Stimulated activated CD4-positive, alpha-beta T cell treated with anti-CD3 and anti-CD28 coated beads, Interleukin-1b, Interleukin-23, amount 100 ng/mL, for 4 hours (primary cell): ENCODE results near the gene ATP10A.

Experiments
- DNase-seq, 2 donors: peaks; one replicate each; pipeline ENCODE4 v3.0.0-alpha.2; 2020; ENCODE audit warnings: low read depth in 2 of 2

Gene ATP10A

GRCh38 chr15:25679492-25679891 is 183.6 kb downstream of the ATP10A start:
- DNase-seq, result no peak

- DNase-seq, result no peak
These were observed 184.6 kb downstream of the ATP10A start for GRCh38 chr15:25678500-25678855.

- DNase-seq, result no peak
These were observed 185.2 kb downstream of the ATP10A start for GRCh38 chr15:25677719-25678499.

GRCh38 chr15:25676070-25676469 is 187.1 kb downstream of the ATP10A start:
- no peak for DNase-seq

- DNase-seq, result no peak
These were observed 187.7 kb downstream of the ATP10A start for GRCh38 chr15:25675396-25675795.

GRCh38 chr15:25674913-25675312 is 188.2 kb downstream of the ATP10A start:
- DNase-seq, result no peak

GRCh38 chr15:25673972-25674371 is 189.2 kb downstream of the ATP10A start:
- no peak for DNase-seq

- no peak for DNase-seq
These were observed 189.8 kb downstream of the ATP10A start for GRCh38 chr15:25673351-25673750.

GRCh38 chr15:25671132-25671531 is 192.0 kb downstream of the ATP10A start:
- no peak for DNase-seq

- DNase-seq, result no peak
These were observed 192.5 kb downstream of the ATP10A start for GRCh38 chr15:25670621-25671020.

- DNase-seq, result no peak
These were observed 193.0 kb downstream of the ATP10A start for GRCh38 chr15:25670025-25670554.

GRCh38 chr15:25668901-25669300 is 194.2 kb downstream of the ATP10A start:
- DNase-seq, result no peak

GRCh38 chr15:25668236-25668795 is 194.8 kb downstream of the ATP10A start:
- no peak for DNase-seq

GRCh38 chr15:25667829-25668228 is 195.3 kb downstream of the ATP10A start:
- no peak for DNase-seq

GRCh38 chr15:25665913-25666312 is 197.2 kb downstream of the ATP10A start:
- DNase-seq, result no peak

- DNase-seq, result no peak
These were observed 198.4 kb downstream of the ATP10A start for GRCh38 chr15:25664761-25665160.

GRCh38 chr15:25663515-25663914 is 199.6 kb downstream of the ATP10A start:
- no peak for DNase-seq

- DNase-seq, result no peak
These were observed 201.2 kb downstream of the ATP10A start for GRCh38 chr15:25661898-25662297.

GRCh38 chr15:25659251-25659650 is 203.9 kb downstream of the ATP10A start:
- DNase-seq, result no peak

GRCh38 chr15:25658560-25658959 is 204.6 kb downstream of the ATP10A start:
- no peak for DNase-seq

GRCh38 chr15:25655207-25655948 is 207.7 kb downstream of the ATP10A start:
- DNase-seq, result no peak

GRCh38 chr15:25653371-25653770 is 209.8 kb downstream of the ATP10A start:
- DNase-seq, result no peak

GRCh38 chr15:25652704-25653103 is 210.4 kb downstream of the ATP10A start:
- no peak for DNase-seq
